Transverse colon (tissue), 4 donors: Measurements from ENCODE around the gene TRAPPC3L.

Experiments used
- EP300 ChIP-seq: sonication (generic); formaldehyde crosslinking; IDR thresholded peaks from one replicate; pipeline ENCODE4 v1.6.1; 2017; ENCODE audit warnings: antibody characterized with exemption, low read depth
- POLR2A ChIP-seq: fragments of 450-650 bp; IDR thresholded peaks from one replicate; pipeline ENCODE4 v1.6.1; 2016; ENCODE audit warnings: antibody characterized with exemption, mild to moderate bottlenecking, moderate library complexity
- POLR2AphosphoS5 ChIP-seq, 3 donors: sonication (generic); formaldehyde crosslinking; IDR thresholded peaks; one replicate each; pipeline ENCODE4 v1.6.1; 2016; ENCODE audit warnings: antibody characterized with exemption in 3 of 3
- TF ChIP-seq, protein P1 (sequence below), 5 experiments: fragments of 200-600 bp in 3 of 5; fragments of 450-650 bp in 2 of 5; sonication (generic) in 3 of 5; IDR thresholded peaks; 1 replicate in 2 of 5; 2 replicates in 3 of 5; pipeline ENCODE4 v1.5.1; 2016 to 2017; ENCODE audit warnings: antibody characterized with exemption in 5 of 5, inconsistent platforms in 3 of 5, mild to moderate bottlenecking in 2 of 5, moderate library complexity in 1 of 5

GRCh38 chr6:116556065-116556464 lies 10.6 kb upstream of the TRAPPC3L start:
- TF ChIP-seq, protein P1, sequence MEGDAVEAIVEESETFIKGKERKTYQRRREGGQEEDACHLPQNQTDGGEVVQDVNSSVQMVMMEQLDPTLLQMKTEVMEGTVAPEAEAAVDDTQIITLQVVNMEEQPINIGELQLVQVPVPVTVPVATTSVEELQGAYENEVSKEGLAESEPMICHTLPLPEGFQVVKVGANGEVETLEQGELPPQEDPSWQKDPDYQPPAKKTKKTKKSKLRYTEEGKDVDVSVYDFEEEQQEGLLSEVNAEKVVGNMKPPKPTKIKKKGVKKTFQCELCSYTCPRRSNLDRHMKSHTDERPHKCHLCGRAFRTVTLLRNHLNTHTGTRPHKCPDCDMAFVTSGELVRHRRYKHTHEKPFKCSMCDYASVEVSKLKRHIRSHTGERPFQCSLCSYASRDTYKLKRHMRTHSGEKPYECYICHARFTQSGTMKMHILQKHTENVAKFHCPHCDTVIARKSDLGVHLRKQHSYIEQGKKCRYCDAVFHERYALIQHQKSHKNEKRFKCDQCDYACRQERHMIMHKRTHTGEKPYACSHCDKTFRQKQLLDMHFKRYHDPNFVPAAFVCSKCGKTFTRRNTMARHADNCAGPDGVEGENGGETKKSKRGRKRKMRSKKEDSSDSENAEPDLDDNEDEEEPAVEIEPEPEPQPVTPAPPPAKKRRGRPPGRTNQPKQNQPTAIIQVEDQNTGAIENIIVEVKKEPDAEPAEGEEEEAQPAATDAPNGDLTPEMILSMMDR (IDR thresholded peaks at IDR 0.05): no peak
- TF ChIP-seq EP300 (no peak), POLR2A (no peak), POLR2AphosphoS5 (IDR thresholded peaks at IDR 0.05) (no peak)
